Measurements from ENCODE around the gene CEACAM18.
A peak's percentile ranks its signal among the peaks of the same experiment; 100 is the strongest.
"Not testable (repeated sequence)": the region's sequence is repeated elsewhere in the genome, so short reads cannot be mapped to it uniquely, and the experiment has no call there.

CEACAM18 gene

DNA sequence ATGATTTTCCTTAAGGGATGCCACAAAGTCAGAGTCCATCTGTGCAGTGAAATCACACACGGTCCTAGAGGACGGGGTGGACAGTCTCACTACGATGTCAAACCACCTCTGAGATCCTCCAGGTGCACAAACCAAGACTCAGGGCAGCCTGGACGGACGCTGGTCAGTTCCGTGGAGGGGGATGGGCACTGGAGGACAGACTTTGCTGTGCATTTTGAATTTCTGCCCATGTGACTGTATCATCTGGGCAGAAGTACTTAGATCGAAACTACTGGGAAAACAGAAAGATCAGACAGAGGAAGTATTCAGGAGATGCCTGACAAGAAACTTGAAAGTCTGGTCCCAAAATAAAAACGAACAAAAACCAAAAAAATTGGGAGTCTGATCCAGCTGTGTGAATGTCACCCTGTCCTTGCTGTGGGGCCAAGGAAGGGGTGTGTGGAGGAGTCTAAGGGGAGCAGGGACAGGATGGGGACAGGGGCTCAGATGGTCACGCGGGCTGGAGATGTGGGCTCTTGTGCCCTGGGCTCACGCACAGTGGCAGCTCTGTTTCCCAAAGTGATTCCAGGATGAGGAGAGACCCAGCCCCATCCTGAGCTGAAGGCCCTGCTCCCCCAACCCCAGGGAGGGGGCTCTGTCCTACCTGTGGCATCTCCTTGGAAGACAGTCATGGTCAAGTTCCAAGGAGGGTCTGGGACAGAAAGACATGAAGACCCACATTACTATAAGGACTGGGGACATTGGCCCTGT, 21.6 kb upstream of the CEACAM18 start:
- peaks cover 7% of the 10 kb centered on the region for H3K4me1 Mint-ChIP-seq (ENCODE audit: low read depth)
- peaks cover 5% of the 10 kb centered on the region for H3K36me3 Mint-ChIP-seq (ENCODE audit: low read depth)
- DNase-seq, result peak; percentile 22
- no peak overlapping the region for H3K27ac Mint-ChIP-seq
- no peak overlapping the region for H3K4me3 Mint-ChIP-seq
- H3K27me3 Mint-ChIP-seq, result peaks cover 38% of the 10 kb centered on the region
- peaks cover 2% of the 10 kb centered on the region for H3K9me3 Mint-ChIP-seq

DNA sequence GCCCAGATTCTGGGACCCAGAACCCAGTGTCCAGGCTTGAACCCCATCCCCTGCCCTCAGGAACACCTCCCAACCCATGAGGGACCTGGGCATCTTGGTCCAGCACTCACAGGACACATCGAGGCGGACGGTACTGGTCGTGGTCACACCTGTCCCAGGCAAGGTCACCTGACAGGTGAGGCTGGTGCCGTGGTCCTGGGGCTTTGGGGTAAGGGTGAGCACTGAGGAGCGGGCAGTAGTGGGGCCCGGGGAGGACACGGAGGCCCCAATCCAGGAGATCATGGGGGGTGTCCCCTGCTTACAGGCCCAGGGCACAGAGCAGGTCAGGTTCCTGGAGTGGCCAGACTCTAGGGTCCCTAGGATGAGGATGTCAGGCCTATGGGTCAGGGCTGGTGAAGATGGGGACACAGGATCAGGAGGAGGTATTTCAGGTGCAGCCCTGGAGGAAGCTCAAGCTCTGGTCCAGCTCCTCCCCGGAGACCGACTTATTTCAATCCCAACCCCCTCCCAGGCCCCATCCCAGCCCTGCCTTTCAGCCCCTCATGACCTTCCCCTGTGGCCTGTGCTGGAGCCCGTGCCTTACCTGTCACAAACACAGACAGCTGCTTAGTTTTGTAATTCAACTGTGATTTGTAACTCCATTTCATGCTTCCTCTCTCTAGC, 20.9 kb upstream of the CEACAM18 start:
- no peaks in the 10 kb centered on the region for H3K9me3 Mint-ChIP-seq
- no peaks in the 10 kb centered on the region for H3K36me3 Mint-ChIP-seq (ENCODE audit: low read depth)
- H3K4me3 Mint-ChIP-seq, result no peak overlapping the region
- H3K27me3 Mint-ChIP-seq, result peaks cover 44% of the 10 kb centered on the region
- H3K27ac Mint-ChIP-seq, result no peak overlapping the region
- H3K4me1 Mint-ChIP-seq (ENCODE audit: low read depth), result peaks cover 7% of the 10 kb centered on the region
- DNase-seq, result peak; percentile 17

DNA sequence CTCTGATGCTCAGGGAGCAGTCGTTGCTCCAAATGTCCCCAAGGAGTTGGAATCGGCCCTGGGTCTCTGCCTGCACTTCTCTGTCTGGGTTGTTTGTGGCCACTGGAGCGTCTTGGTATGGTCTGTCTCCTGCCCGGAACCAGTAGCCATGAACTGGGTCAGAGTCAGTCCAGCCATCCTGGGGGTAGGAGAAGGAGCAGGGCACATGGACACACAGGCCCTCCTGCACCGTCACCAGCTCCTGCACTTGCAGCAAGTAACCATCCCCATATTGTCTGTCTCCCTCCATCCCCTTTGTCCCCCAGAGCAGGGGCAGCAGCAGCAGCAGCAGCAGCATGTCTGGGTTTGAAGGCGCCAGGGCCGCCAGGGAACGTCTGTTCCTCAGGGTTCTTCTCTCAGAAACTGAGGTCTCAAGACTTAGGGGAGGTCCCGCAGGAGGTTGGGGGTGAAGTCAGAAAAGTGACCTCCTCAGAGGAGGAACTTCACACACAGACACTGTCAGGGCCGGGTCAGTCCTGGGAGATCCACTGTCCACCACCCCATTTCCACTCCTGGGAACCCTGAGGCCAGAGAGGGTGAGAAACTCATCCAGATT, 20.2 kb upstream of the CEACAM18 start, which contains the start of gene SIGLEC8:
Gene SIGLEC8, minus strand, starts transcription at position 404 of the 595 bp plus-strand sequence. Its CDS starts 67 bp downstream, at position 337.
- Mint-ChIP-seq H3K27me3 (peaks cover 51% of the 10 kb centered on the region), H3K36me3 (ENCODE audit: low read depth) (no peaks in the 10 kb centered on the region), H3K27ac (no peak within 1 kb of the TSS), H3K4me1 (ENCODE audit: low read depth) (peaks cover 11% of the 10 kb centered on the region), H3K9me3 (no peaks in the 10 kb centered on the region), H3K4me3 (no peak within 1 kb of the TSS)
- peak; percentile 22 for DNase-seq

DNA sequence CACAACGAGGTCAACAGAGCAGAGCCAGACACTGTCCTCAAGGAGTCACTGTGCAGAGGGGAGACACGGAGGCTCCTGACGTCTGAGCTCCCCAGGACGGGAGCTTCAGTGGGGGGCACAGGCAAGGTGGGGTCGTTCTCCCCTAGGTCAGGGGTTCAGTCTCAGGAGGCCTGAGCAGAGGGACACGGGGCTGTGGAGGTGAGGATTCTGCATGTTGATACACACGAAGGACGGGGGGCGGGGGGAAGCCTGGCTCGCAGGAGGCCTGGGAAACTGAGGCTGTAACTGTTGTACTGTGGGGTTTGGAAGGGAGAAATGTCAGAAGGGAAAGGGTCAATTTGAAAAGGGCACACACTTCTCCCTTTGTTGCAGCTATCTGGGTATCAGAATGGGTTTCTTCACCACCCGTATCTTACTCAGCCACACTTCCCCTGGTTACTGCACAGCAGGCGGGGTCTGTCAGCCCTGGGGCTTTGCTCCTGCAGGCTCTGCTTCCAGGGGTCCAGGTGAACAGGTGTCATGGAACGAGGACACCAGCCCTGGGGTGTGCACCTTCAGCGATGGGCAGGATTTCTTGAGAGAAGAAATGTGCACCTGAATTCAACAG, 19.3 kb upstream of the CEACAM18 start:
- no peak overlapping the region for H3K4me3 Mint-ChIP-seq
- H3K36me3 Mint-ChIP-seq (ENCODE audit: low read depth), result no peaks in the 10 kb centered on the region
- no peak overlapping the region for H3K27ac Mint-ChIP-seq
- H3K9me3 Mint-ChIP-seq, result no peaks in the 10 kb centered on the region
- H3K27me3 Mint-ChIP-seq, result peaks cover 56% of the 10 kb centered on the region
- H3K4me1 Mint-ChIP-seq (ENCODE audit: low read depth), result peaks cover 16% of the 10 kb centered on the region
- DNase-seq, result peak; percentile 19

DNA sequence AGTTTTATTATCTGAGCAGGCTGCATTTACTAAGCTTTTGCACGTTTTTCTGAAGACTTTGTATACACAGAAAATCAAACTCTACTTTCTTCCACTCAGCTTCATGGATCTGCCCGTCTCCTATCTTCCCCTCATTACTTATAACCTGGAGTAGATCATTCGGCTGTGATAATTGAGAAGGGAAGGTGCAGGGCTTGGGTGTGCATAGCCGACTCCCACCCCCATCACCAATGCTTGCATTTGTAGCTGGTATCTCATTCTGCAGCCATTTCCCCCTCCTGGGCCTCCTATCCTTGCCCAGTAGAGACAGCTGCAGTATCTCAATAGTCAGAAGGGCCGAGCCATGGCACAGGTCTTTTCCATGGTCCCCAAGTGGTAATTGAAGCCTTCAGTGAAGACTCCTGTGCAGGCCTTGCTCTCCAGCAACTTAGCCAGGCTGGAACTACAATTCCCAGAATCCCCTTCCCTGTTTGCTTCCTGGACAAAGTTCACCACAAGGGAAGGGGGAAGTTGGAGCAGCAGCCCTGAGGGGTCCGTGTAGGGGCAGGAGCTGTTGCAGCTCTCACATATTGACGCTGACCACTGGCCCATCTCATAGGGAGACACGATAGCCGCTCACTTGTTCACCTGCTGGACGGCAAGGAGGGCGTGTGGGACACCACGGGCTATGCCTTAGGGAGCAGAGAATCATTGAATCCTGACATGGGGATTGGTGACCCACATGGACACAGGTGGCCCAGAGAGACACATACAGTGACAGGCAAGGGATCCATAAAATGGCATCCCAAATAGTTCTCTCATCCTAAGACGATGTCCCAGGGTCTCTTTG, 18.0 kb upstream of the CEACAM18 start:
- Mint-ChIP-seq H3K9me3 (peaks cover 2% of the 10 kb centered on the region), H3K4me3 (no peak overlapping the region), H3K27ac (no peak overlapping the region), H3K4me1 (ENCODE audit: low read depth) (peaks cover 22% of the 10 kb centered on the region), H3K27me3 (peaks cover 66% of the 10 kb centered on the region), H3K36me3 (ENCODE audit: low read depth) (no peaks in the 10 kb centered on the region)
- peak; percentile 26 for DNase-seq

DNA sequence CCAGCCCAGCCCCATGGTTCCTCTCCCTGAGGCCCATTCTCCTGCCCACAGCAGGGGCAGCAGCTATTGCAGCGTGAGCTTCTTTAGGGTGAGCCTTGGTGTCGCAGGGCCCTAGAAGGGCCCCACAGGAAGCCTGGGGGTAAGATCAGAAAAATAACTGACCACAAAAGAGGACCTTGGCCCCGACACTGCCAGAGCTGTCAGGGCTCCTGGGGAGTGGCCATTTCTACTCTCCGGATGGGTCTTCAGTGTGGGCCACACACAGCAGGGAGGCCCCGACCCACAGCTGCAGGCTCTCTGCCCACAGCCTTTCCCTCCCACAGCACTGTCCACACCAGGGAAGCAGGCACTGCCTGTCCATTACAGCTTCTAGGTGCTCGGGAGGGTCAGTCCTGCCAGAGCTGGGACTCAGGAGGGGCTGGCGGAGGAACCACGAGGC, 16.6 kb upstream of the CEACAM18 start:
- H3K9me3 Mint-ChIP-seq, result peaks cover 2% of the 10 kb centered on the region
- H3K4me1 Mint-ChIP-seq (ENCODE audit: low read depth), result peaks cover 32% of the 10 kb centered on the region
- peaks cover 72% of the 10 kb centered on the region for H3K27me3 Mint-ChIP-seq
- H3K36me3 Mint-ChIP-seq (ENCODE audit: low read depth), result no peaks in the 10 kb centered on the region
- no peak for DNase-seq
- no peak overlapping the region for H3K4me3 Mint-ChIP-seq
- no peak overlapping the region for H3K27ac Mint-ChIP-seq

DNA sequence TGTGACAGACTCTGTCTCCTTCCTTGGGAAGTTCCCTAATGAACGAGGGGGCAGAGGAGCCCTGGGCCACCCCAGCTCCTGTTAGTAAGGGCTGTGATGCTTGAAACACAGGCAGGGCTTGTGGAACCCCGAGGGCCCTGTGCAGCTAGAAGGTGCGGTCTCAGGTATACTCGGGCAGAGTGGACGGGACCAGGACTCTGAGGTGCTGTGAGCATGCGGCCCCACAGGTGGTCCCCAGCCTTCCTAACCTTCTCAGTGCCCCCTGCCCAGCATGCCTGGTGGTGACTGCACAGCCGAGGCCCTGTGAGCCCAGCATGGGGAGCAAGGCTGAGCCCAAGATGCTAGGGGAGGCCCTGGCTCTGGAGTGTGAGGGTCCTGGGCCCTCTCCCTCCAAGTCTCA, 16.1 kb upstream of the CEACAM18 start:
- Mint-ChIP-seq H3K27ac (no peak overlapping the region), H3K4me1 (ENCODE audit: low read depth) (peaks cover 37% of the 10 kb centered on the region), H3K27me3 (peaks cover 75% of the 10 kb centered on the region), H3K4me3 (no peak overlapping the region), H3K9me3 (peaks cover 2% of the 10 kb centered on the region), H3K36me3 (ENCODE audit: low read depth) (no peaks in the 10 kb centered on the region)
- peak; percentile 29 for DNase-seq

DNA sequence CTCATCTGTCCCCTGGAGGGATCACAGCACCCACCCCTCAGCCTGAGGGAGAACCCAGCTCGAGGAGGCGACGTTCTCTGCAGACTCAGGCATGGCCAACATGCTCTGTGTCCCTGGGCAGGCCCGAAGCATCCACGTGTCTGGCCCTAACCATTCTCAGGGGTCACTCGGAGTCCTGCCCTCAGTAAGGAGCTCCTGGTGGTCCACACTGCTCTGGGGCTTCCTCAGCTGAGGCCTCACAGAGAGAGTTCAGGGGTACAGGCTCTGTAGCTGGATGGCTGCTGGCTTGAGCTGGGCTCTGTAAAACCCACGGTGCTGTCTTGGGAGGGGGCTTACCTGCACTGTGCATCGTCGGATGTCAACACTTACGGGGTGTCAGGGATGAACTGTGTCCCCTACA, 15.7 kb upstream of the CEACAM18 start:
- Mint-ChIP-seq H3K4me1 (ENCODE audit: low read depth) (peaks cover 40% of the 10 kb centered on the region), H3K4me3 (no peak overlapping the region), H3K9me3 (peaks cover 2% of the 10 kb centered on the region), H3K27ac (no peak overlapping the region), H3K36me3 (ENCODE audit: low read depth) (no peaks in the 10 kb centered on the region), H3K27me3 (peaks cover 78% of the 10 kb centered on the region)
- no peak for DNase-seq

DNA sequence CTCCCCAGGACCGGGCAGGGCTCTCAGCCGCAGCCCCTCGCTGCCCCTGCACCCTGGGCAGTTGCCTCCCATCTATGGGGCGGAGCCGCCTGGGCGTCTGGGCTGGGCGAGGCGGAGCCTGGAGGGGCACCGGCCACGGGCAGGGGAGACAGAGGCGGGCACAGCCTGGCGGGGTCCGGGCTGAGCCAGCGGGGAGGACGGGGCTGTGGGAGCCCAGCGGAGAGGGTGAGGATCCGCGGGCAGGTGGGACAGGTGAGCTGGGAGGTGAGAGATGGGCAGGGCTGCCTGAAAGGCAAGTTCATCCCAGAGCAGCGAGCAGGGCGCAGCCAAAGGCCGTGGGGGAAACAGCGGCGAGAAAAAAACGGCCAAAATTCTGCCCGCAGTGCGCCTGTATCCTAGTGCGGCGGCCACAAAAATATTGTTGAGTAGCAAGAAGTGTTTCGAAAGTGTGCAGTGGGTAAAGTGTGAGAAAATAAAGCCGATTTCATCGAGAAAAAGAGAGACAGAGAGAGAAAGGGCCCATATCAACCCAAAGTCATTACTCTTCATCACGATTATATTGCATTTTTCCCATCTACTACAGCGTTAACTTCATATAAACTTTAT, 14.3 kb upstream of the CEACAM18 start:
- H3K27me3 Mint-ChIP-seq, result peaks cover 73% of the 10 kb centered on the region
- not testable (repeated sequence) for H3K27ac Mint-ChIP-seq

DNA sequence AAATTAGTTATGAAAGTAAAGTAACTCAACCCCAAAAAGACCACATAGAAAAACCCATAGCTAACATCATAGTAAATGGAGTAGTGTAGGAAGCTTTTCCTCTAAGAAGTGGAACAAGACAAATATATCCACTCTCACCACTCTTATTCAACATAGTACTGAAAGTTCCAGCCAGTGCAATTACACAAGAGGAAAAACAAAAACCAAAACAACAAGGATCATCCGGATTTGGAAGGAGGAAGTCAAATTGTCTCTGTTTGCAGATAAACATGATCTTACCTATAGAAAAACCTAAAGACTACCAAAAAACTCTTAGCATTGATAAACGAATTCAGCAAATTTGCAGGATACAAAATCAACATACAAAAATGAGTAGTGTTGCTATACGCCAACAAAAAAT, 11.6 kb upstream of the CEACAM18 start:
- no peak for DNase-seq
- Mint-ChIP-seq H3K4me3 (no peak overlapping the region), H3K9me3 (peaks cover 2% of the 10 kb centered on the region), H3K27me3 (peaks cover 55% of the 10 kb centered on the region), H3K36me3 (ENCODE audit: low read depth) (no peaks in the 10 kb centered on the region), H3K4me1 (ENCODE audit: low read depth) (peaks cover 53% of the 10 kb centered on the region), H3K27ac (no peak overlapping the region)

More for the DNA sequence above, 14.3 kb upstream of the CEACAM18 start:
- peak; percentile 16 for DNase-seq
- Mint-ChIP-seq H3K4me3 (peak overlapping the region; percentile 30), H3K4me1 (ENCODE audit: low read depth) (peaks cover 53% of the 10 kb centered on the region)
- H3K36me3 Mint-ChIP-seq (ENCODE audit: low read depth); H3K9me3 Mint-ChIP-seq: not testable (repeated sequence)

DNA sequence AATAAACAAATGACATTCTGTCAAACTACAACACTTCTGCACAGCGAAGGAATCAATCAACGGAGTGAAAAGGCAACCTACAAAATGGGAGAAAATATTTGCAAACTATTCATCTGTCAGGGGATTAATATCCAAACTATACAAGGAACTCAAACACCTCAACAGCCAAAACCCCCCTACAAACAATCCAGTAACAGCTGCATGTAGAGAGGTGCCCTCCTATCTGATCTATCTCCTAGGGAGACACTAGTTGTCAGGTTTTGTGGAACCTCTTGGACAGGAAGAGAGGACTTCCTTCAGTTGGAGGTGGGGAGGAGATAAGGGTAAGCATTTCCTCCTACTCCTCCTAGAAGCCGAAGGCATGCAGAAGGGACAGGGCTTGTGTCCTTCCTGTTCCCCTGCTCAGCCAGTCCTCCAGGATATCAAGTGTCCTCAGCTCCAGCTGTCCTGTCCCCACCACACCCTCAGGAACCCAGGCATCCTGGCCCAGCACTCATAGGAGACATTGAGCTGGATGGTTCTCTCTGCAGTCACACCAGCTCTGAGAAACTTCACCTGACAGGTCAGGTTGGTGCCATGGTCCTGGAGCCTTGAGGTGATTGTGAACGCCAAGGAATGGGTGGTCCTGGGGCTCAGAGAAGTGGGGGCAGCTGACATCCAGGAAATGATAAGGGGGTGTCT, 10.3 kb upstream of the CEACAM18 start:
- Mint-ChIP-seq H3K9me3 (peaks cover 2% of the 10 kb centered on the region), H3K36me3 (ENCODE audit: low read depth) (no peaks in the 10 kb centered on the region), H3K4me3 (no peak overlapping the region), H3K27me3 (peaks cover 43% of the 10 kb centered on the region), H3K4me1 (ENCODE audit: low read depth) (peaks cover 62% of the 10 kb centered on the region), H3K27ac (no peak overlapping the region)
- peak; percentile 22 for DNase-seq

DNA sequence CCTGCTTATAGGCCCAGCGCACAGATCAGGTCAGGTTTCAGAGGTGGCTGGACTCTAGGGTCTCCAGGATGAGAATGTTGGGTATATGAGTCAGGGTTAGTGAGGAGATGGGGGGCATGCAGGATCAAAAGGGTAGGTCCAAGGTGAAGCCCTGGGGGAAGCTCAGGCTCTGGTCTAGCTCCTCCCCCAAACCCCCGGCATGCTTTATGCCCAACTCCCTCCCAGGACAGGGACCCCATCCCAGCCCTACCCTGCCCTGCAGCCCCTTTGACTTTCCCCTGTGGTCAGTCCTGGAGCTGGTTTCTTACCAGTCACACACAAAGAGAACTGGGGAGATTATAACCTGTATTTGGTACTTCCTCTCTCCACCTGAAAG, 9.8 kb upstream of the CEACAM18 start:
- Mint-ChIP-seq H3K36me3 (ENCODE audit: low read depth) (no peaks in the 10 kb centered on the region), H3K9me3 (peaks cover 2% of the 10 kb centered on the region), H3K4me3 (no peak overlapping the region), H3K27ac (no peak overlapping the region), H3K4me1 (ENCODE audit: low read depth) (peaks cover 61% of the 10 kb centered on the region), H3K27me3 (peaks cover 38% of the 10 kb centered on the region)
- DNase-seq, result peak; percentile 20

DNA sequence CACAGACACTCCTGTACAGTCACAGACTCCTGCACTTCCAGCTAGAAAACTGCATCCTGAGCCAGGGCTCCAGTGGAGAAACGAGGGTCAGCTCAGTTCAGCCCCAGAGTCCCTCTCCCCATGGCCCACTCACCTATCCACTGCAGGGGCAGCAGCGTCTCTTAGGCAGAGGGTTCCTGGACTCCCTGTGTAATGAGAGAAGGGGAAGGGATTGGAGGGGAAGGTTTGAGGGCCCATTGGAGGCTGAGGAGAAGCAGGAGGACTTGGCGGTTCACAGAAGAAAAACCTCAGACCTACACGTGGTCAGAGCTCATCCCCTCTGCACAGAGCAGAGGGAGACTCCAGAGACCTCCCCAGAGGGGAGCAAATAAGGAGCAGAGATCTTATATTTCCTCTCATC, 9.2 kb upstream of the CEACAM18 start:
- peaks cover 61% of the 10 kb centered on the region for H3K4me1 Mint-ChIP-seq (ENCODE audit: low read depth)
- DNase-seq, result peak; percentile 22
- H3K27me3 Mint-ChIP-seq, result peaks cover 35% of the 10 kb centered on the region
- no peak overlapping the region for H3K27ac Mint-ChIP-seq
- H3K9me3 Mint-ChIP-seq, result peaks cover 2% of the 10 kb centered on the region
- H3K4me3 Mint-ChIP-seq, result no peak overlapping the region
- H3K36me3 Mint-ChIP-seq (ENCODE audit: low read depth), result no peaks in the 10 kb centered on the region
